Esophagus mucosa (tissue), 1 donor: ENCODE data around the gene USP15. TPM values are rescaled to one million over a fixed set of nuclear protein-coding genes. Genes with fewer than 3 reads are reported as not detected.

Source experiments
- ATAC-seq: fragments of 200-7000 bp; cut with Tn5 transposase; one replicate; pipeline ENCODE4 v1.9.1; 2020
- total RNA-seq: library from RNA; stranded (reverse); gene quantifications from one replicate; pipeline ENCODE4 v1.2.4, GENCODE V29; 2023
- donor health status: DM: yes; HTN: yes; CAD: no.

The USP15 gene
- 45.1 TPM for total RNA-seq

DNA sequence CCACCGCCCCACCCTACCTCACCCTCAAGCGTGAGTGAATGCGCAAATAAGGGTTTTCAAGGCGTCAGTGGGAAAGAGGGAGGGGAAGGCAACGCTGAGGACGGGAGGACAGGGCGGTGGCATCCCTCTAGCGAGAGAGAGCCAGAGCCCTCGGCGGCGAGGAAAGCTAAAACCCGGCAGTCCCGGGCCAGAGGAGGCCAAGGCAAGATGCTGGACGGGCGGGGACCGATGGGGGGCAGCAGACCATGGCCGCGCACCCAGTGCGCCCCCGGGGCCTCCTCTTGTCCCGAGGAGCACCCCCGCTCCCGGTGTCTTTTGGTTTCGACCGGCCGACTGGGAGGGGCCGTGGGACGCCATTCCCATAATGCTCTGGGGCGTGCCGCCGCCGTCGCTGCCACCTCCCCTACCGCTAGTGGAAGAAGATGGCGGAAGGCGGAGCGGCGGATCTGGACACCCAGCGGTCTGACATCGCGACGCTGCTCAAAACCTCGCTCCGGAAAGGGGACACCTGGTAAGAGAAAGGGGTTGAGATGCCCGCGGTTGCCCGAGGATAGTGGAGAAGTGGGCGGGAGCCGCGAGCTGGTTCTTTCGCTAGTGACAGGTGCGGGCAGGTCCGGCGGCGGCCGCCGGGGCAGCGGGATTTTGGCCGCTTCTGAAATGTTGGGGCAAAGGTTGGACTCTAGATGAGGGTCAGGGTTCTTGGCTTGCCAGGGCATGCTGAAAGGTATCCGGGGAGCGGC, at the start of gene USP15:
Gene USP15 (plus strand): TSS at position 412 of the 740 bp plus-strand sequence. CDS start 11 bp downstream, at position 423.
- peak; percentile 97 for ATAC-seq

DNA sequence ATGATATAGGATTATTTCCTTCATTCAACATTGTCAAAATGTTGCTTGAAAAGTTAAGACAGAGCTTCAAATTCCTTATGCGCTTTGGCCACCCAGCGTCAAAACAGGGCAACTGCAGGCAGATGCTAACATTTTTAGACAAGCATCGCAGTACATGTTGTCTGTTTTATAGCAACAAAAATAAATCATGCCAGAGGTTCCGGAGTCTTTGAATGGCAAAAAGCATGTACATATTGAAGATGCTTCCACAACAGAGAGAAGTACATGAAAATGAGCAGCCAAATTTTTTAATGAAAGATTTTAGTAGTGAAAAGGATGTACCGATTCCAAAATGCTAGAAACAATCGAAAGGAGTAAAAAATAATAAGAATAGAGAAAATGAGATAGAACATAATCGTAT, 49.8 kb upstream of the USP15 start:
- ATAC-seq, result peak; percentile 47

DNA sequence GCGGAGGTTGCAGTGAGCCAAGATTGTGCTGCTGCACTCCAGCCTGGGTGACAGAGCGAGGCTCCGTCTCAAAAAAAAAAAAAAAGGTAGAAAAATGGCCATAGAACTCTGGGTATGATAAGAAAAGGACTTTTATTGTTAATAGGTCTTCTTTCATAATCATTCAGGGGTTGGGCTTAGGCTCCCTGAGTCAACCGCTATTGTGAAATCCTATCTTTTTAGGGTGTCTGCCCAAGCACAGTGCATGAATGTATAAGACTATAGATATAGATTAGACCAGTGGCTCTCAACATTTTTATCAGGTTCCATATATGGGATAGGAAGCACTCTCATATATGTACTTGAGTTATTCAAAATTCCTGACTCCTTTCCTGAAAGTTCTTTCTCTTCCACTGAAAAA, 48.7 kb upstream of the USP15 start:
- peak; percentile 77 for ATAC-seq

DNA sequence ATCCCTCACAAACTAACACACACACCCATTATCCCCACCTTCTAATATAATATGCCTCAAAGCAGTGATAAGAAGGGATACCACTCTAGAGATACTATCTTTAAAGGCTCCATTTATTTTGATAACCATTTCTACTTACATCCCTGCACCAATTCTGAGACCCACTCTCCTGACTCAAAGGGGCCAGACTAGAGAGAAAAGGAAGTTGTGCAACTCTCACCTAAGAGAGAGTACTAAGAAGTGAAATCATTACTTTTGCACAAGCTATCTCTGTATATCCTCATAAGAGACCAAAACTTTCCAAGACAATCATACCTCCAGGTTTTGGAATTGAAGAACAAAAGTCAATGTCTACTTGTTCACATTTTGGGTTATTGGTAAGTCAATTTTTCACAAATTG, 45.4 kb upstream of the USP15 start:
- ATAC-seq, result no peak

DNA sequence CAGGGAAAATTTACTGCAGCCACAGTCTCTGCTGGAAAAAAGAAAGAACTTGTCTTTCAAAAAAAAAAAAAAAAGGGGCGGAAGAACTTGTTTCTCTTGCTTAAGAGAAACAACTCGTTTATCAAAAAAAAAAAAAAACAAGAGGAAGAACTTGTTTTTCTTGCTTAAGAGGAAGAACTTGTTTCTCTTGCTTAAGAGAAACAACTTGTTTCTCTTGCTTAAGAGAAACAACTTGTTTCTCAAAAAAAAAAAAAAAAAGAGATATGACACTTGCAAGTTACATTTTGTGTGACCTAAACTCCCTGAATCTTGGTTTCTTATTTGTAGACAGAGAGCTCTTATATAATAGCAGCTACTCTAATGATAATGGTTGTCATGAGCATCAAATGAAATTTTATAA, 44.7 kb upstream of the USP15 start:
- ATAC-seq, result peak; percentile 44

DNA sequence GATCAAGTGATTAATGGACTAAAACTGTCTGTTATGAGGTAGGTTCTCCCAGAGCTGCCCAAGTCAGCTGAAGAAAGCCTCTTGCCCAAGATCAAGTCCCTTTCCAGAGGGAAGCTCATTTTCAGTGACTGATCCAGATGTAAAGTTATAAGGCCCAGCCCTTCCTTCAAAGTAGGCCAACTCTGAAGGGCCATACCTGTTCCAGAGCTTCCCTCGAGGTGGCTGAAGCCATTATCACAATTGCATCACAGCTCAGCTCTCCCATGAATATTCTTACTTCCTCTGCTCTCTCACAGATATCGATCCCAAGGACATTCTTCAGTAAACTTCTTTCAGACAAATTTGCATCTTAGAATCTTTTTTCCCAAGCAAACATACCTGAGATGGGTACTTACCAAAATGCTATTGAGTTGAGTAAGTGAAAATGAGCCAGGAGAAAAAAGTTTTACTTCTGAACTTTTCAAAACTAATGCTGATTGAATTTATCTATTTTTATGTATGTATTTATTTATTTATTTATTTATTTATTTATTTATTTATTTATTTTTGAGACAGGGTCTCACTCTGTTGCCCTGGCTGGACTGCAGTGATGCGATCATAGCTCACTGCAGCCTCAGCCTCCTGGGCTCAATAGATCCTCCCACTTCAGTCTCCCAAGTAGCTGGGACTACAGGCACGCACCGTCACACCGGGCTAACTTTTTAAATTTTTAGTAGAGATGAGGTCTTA, 42.6 kb upstream of the USP15 start:
- no peak for ATAC-seq

DNA sequence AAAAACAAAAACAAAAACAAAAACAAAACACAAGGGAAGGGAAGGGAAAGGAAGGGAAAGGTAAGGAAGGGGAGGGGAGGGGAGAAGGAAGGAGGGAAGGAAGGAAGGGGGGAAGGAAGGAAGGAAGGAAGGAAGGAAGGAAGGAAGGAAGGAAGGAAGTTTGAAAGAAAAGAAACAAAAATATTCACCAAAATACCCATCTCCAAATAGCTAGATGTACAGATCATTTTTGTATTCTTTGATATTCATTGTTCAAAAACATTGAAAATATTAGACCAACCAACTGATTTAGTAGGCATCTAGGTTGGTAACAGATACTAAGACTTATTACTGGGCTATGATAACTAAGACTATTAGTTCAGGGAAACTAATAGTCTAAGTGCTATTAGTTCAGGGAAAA, 39.1 kb upstream of the USP15 start:
- no peak for ATAC-seq

DNA sequence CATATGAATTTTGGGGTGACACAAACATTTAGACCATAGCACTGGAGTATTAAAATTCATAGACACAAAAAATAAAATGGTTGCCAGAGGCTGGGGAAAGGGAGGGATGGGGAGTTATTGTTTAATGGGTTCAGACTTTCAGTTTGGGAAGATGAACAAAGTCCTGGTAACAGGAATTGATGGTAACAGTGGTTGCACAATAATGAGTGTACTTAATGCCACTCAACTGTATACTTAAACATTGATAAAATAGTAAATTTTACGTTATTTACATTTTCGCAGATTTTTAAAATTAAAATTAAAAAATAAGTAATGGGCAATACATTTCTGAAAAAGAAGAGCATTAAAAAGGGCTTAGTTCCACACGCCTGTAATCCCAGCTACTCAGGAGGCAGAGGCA, 35.6 kb upstream of the USP15 start:
- no peak for ATAC-seq

DNA sequence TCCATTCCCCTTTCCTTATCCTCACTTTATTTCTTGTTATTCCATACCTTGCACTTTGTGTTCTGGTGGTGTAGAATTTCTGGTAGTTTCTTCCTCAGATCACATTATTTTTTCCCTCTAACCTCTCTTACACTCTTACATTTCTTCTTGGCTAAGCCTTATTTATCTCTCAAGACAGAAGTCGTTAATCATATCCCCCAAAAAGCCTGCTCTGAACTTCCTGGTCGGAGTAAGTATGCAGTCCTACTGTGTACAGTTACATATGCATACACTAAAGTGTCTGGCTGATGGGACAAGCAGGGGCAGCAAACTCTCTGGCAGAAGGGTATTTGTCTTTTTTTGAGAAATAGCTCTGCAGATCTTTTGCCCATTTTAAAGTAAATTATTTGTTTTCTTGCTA, 33.1 kb upstream of the USP15 start:
- ATAC-seq, result no peak

DNA sequence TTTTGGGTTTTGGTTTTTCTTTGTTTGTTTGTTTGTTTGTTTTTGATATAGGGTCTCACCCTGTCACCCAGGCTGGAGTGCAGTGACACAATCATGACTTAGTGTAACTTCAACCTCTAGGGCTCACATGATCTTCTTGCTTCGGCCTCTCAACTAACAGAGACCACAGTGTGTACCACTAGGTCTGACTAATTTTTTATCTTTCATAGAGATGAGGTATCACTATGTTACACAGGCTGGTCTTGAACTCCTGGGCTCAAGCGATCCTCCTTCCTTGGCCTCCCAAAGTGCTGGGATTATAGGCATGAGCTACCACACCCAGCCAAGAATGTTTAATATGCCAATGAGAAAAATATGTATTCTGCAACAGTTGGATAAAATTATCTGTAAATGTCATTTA, 29.6 kb upstream of the USP15 start:
- no peak for ATAC-seq

DNA sequence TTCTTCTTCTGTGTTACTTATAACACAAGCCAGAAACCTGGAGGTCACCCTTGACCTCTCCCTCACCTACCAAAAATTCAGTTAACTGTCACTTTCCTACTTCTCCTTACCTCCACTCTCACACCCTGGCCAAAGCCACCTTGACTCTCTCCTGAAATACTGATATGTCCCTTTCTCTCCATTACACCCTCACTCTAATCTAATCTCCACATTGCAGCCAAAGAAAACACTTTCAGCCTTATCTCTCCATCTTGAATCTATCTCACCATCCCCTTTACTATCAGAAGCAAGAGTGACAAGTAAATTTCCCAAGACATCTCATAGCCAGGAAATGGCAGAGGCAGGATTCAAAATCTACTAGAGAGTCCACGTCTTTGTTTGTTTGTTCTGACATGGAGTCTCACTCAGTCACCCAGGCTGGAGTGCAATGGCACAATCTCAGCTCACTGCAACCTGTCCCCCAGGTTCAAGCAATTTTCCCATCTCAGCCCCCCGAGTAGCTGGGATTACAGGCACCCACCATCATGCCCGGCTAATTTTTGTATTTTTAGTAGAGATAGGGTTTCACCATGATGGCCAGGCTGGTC, 28.0 kb upstream of the USP15 start:
- ATAC-seq, result no peak

DNA sequence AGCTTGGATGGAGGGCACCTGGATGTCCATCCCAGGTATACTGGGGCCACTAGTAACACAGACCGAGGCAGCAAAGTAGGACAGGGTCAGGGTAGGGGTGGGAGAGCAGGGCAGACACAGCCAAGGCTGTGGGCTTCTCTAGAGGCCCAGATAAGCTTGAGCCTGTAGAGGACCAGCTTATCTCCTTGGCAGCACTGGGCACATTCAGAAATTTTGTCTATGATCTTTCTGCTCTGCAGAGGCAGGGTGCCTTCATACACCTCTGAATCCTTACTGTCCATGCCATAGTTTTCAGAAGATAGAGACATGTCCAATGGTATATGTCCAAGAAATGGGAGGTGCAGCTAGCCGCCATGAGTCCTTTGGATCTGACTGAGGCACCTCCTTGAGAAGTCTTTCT, 26.4 kb upstream of the USP15 start:
- ATAC-seq, result no peak

DNA sequence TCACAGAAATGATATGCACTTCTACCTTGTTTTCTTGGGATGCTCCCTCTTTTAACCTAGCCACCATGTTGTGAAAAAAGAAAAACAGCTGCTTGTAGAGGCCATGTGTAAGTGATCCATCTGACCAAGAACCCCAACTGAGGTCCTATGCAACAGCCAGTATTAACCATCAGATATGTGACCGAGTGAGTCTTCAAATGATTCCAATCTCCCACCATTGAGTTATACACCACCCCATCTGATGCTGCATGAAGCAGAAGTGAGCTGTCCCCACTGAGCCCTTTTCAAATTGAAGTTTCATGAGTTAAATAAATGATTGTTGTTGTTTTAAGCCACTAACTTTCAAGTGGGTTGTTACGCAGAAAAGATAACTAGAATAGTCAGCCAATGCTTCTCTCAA, 20.6 kb upstream of the USP15 start:
- no peak for ATAC-seq

DNA sequence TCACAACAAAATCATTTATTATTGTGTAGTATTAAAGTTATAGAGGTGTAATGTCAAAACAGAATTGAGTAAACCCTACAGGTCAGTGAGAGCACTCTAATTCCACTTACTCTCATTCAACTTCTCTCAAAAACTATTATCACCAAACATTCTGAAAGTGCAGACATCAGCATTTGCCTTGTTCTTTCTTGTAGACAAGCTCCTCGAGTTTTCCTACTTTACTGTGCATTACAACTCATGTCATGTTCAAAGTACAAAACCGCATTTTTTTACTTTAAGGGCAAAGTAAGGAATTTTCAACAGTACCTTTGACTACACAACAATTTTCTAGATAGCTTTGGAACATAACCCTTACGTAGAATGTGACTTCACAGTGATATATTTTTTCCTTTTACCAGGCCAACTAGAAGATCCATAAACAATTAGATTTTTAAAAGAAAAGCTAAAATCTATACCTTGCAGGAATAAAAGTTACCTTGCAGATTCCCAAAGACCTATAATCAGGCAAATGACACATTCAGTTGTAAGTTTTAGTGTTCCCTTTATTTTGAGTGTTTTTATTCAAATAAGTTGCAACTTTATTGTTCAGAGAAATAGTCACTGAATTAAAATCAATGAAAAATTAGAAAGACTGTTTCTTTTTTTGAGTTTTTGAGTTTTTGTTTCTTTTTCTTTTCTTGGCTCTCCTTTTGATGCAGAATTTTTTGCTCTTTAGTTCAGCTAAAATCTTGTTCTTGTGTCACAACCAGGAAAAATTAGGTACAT, 12.7 kb upstream of the USP15 start:
- ATAC-seq, result no peak

DNA sequence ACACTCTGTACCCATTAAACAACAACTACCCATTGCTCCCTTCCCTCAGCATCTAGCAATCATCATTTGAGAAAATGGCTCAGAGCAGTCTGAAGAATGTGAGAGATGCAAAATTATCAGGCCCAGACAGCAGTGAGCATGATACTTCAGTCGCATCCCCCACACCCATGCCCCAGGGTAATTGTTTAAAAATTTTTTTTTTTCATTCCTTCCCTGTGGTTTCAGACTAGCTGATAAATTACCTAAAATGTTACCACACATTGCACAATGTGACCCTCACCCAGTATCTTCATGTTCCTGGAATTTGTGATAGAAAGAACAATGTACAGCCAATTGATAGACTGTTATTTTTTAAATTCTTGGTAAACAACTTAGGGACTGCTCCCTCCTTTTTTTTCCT, 11.3 kb upstream of the USP15 start:
- no peak for ATAC-seq

DNA sequence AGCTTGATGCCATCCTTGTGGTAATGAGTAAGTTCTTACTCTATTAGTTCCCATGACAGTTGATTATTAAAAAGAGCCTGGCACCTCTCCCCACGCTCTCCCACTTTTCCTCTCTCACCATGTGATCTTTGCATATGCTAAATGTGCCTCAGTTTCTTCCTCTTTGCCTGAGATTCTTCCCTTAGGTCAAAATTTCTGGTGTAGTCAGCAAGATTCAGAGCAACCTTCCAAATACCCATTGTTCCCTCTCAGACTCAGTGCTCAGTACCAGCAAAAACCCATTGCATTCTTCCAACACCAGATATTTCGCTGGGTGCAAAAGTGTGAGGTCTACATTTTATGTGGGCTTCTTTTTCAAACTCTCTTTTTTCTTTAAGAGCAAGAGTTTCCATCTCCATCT, 10.8 kb upstream of the USP15 start:
- ATAC-seq, result no peak

DNA sequence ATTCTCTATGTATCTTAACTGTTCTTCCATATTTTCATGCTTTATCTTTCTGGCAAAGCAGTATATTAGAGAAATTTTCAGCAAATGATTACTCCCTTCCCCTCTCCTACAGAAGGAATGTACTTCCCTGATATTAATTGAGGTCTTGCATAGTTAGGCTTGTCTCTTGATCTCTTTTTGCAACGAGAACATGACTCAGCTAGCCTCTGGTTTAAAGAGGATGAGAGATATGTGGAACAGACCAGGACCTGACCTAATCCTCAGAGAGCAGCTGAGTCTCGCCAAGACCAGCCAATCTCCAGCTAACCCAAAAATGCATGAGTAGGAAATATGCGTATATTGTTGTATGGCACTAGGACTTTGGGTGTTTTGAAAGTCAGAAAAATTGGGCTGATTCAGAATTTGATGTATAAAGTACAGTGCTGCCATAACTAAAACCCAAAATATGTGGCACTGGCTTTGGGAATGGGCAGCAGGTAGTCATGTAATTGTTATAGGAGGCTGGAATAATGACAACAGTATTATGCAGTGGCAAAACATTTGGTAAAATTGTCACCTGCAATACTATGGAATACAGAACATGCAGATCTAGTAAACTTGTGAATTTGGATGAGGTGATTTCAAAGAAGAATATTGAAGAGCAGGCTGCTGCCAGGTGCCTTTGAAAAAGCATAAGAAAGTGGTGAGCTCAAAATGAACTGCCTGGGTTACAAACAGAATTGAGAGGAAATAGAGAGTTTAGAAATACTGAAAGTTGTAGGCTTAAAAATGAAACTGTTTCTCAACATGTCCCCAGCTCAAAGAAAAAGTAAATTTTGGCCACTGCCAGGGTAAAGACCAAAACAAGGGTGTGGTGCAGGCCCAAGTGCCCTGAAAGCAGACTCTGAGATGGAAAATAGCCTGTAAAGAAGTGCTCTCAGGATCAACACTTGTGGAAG, 9.3 kb upstream of the USP15 start:
- ATAC-seq, result peak; percentile 73

DNA sequence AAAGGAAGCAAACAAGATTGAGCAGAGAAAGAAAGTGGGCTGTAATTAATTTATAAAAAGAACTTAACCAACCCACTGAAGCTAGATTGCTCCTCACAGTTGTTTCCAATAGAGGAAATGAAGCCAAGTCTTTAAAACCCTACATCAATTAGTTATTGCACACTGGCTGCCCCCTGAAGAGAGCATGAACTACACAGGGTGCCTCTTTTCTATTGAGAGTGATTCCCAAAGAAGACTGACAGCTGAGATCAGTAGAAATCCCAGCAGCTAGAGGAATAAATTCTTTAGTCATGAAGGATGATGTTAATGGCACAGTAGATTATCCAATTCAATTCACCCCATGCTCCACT, 8.6 kb upstream of the USP15 start:
- no peak for ATAC-seq

DNA sequence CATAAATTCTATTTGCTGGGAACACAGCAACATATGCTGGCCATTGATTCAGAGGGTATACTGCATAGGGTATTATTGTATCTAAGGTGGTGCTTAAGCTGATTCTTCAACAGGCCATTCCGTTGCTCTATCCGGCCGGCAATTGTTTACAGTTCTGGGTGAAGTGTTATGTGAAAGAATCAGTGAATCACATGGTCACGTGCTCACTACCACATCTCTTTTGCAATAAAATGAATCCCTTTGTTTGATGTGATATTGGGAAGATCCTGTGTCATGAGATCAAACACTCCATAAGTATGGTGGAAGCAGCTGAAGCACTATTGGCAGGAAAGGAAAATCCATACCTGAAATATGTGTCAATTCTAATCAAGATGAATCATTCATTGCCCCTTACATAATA, 7.6 kb upstream of the USP15 start:
- ATAC-seq, result no peak

DNA sequence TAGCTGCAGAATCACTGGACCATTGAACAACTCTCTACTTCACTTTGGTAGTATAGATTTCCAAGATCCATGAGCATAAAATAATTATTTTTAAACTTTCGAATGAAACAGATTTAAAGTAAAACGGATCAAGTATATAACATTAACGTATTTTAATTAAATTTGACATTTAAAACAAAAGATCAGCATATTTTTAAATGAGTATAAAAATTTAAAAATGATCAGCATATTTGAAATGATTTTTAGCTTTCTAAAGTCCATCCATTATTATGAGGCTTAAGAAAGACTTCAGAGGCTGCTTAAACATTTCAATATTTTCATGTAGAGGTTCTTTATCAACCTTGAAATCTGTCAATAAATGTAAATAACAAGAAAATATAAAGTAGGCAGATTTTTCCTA, 5.2 kb upstream of the USP15 start:
- ATAC-seq, result no peak

DNA sequence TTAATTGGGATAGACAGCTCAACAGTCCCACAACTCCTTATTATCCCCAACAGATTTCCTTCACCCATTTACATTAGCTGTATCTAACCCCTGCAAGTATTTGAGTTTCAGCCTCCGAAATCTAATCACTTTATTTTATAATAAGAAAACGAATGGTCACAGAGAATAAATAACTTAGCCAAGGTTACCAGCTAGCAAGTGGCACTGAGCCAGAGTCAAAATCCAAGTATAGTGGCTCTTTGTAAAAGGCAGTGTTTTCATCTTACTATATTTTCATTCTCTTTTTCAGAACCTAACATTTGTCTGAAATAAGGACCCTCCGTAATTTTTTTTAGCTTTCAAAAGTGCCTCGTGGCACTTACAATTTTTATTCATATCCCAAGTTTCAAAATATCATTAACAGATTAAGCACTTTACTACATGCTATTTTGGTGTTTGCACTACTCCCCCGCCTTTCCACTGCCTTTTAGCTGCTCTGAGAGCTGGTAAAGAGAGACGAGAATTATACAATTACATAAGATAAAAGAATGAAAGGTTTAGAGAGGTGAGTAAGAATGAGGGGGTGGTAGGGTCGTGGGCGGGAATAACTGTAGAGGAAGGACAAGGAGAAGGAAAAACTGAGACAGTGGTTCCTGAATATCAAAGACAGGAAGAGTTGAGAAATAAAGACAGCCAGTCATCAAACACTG, 3.7 kb upstream of the USP15 start:
- ATAC-seq, result no peak

DNA sequence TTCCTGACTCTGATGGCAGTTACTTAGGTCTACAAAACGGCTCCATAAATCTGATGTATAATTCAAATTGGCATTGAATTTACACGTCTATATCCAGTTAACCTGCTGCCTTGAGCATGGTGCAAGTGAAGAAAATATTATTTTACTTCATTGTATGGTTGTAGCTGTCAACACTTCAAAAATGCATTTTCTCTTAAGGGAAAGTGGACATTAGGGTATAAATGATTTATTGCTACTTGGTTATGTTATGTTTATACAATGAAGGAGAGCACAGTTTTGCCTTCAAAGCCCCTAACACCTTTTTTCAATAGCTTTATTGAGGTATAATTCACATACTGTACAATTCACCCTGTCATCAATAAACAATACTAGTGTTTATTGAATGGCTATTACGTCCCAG, 2.0 kb upstream of the USP15 start:
- ATAC-seq, result no peak
